ENCODE measurements around the gene PREX1. TPM values are rescaled to one million over a fixed set of nuclear protein-coding genes. Genes with fewer than 3 reads are reported as not detected.
"Not testable (repeated sequence)": the region's sequence is repeated elsewhere in the genome, so short reads cannot be mapped to it uniquely, and the experiment has no call there.

PREX1 gene
- total RNA-seq, 1 donor from 2014 or later, result 33.9 TPM

DNA sequence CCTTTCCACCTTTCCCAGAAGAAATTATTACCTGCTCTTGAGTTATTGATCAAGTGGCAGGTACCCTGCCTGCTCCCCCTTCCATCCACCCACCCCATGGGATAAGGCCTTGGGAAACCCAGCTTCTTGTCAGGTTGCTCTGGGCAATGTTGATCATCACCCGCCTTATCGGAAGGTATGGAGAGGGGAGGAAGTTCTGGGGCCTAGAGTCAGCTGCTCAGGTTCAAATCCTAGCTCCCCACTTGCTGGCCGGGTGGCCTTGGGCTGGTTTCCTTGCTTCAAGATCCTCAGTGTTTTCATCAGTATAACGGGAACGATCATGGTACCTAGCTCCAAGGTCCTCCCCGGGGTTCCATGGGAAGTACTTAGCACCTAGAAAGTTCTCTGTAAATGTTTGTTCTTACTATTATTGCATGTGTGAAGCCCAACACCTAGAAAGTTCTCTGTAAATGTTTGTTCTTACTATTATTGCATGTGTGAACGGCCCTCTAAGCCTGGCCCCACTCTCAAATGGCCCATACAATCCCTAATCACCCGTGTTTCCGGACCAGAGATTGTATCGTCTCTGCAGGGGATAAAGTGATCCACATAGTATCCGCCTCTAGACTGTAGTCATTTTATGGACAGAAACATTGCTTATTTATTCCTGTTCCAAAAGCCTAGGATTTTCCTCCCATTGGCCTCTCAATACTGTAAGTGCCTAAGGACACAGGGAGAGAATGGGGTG, 1.1 kb upstream of the PREX1 start:
- intact Hi-C loops (cut with DNase I), result no loop called here
- no peak for DNase-seq (ENCODE audit: low spot score)
- ATAC-seq, result no peak

GRCh38 chr20:48826883-48827771, 672 bp downstream of the PREX1 start:
- intact Hi-C loops (cut with DNase I), result no loop called here
- DNase-seq (ENCODE audit: low spot score) (peak; percentile 67), ATAC-seq (peak; percentile 21)

GRCh38 chr20:48826480-48826879, 1.3 kb downstream of the PREX1 start:
- intact Hi-C loops (cut with DNase I); ATAC-seq; DNase-seq (ENCODE audit: low spot score): not testable (repeated sequence)

- intact Hi-C loops (cut with DNase I), result no loop called here
- DNase-seq (ENCODE audit: low spot score) (no peak), ATAC-seq (no peak)
These were observed 1.7 kb downstream of the PREX1 start for GRCh38 chr20:48826069-48826468.

GRCh38 chr20:48825566-48825920, 2.3 kb downstream of the PREX1 start:
- ATAC-seq (no peak), DNase-seq (ENCODE audit: low spot score) (no peak)
- intact Hi-C loops (cut with DNase I), result no loop called here

- ATAC-seq, result no peak
- intact Hi-C loops (cut with DNase I), result no loop called here
- DNase-seq (ENCODE audit: low spot score), result peak; percentile 36
These were observed 2.8 kb downstream of the PREX1 start for GRCh38 chr20:48824830-48825565.

GRCh38 chr20:48823960-48824498, 3.8 kb downstream of the PREX1 start:
- ATAC-seq, result peak; percentile 37
- intact Hi-C loops (cut with DNase I), result no loop called here
- no peak for DNase-seq (ENCODE audit: low spot score)

GRCh38 chr20:48823476-48823875, 4.3 kb downstream of the PREX1 start:
- DNase-seq (ENCODE audit: low spot score) (no peak), ATAC-seq (no peak)
- intact Hi-C loops (cut with DNase I), result no loop called here

DNA sequence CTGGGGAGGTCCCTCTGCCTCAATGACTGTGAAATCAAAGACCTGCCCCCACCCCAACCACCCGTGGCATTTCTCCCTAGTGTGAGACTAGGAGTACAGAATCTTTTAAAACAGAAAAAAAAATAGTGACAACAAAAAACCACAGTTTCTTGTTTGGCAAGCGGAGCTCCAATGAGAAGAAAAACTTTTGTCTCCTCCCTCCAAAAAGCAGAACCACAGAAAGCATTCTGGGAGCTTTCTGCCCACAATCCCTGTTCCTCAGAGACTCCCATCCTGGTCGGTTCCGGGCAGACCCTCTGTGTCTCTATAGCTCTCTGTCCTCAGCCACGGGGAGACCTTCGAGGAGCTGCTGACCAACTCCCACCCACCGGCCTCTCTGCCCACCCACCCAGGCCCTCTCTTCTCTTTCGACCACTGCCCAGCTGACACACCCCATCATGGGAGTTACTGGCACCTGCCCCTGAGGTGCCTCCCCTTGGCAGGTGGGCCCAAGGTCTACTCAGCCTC, 4.9 kb downstream of the PREX1 start:
- intact Hi-C loops (cut with DNase I), result no loop called here
- peak; percentile 66 for ATAC-seq
- no peak for DNase-seq (ENCODE audit: low spot score)

DNA sequence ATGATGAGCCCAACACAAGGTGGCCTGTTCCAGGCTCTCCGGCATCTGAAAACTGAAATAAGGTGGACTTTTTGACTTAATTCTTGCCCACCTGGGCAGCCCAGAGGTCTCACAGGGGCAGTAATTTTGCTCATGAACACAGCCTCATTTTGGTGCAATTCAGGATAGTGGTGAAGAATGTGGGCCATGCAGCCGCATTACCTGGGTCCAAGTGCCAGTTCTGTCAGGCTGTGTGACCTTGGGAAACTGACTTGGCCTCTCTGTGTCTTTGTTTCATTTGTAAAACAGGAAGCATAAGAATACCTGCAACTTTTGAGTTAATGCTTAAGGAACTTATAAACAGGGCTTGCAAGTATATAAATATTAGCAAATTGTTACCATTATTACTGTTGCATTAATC, 5.6 kb downstream of the PREX1 start:
- intact Hi-C loops (cut with DNase I), result no loop called here
- no peak for ATAC-seq
- DNase-seq (ENCODE audit: low spot score), result no peak

- ATAC-seq, result no peak
- intact Hi-C loops (cut with DNase I), result no loop called here
- DNase-seq (ENCODE audit: low spot score), result no peak
These were observed 6.4 kb downstream of the PREX1 start for GRCh38 chr20:48821261-48821920.

- no peak for ATAC-seq
- DNase-seq (ENCODE audit: low spot score), result no peak
- intact Hi-C loops (cut with DNase I), result no loop called here
These were observed 7.2 kb downstream of the PREX1 start for GRCh38 chr20:48820649-48820973.

- intact Hi-C loops (cut with DNase I), result no loop called here
- DNase-seq (ENCODE audit: low spot score) (no peak), ATAC-seq (peak; percentile 16)
These were observed 7.8 kb downstream of the PREX1 start for GRCh38 chr20:48819821-48820648.

- DNase-seq (ENCODE audit: low spot score) (no peak), ATAC-seq (no peak)
- intact Hi-C loops (cut with DNase I), result no loop called here
These were observed 8.7 kb downstream of the PREX1 start for GRCh38 chr20:48819089-48819488.

- intact Hi-C loops (cut with DNase I), result no loop called here
- no peak for ATAC-seq
- DNase-seq (ENCODE audit: low spot score), result no peak
These were observed 9.3 kb downstream of the PREX1 start for GRCh38 chr20:48818481-48818987.

DNA sequence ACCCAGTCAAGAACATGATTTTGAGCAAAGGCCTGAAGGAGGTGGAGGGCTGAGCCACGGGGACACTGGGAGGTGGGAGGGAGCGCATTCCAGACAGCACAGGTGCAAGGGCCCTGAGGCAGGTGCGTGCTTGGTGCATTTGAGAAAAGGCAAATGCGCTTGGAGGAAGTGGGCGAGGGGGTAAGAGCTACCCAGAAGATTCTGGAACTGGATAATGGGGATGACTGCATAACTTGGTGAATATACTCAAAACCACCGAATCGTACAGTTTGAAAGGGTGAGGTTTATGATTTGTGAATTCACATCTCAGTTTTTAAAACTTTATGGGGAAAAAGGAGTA, 9.8 kb downstream of the PREX1 start:
- ATAC-seq (no peak), DNase-seq (ENCODE audit: low spot score) (no peak)
- intact Hi-C loops (cut with DNase I), result no loop called here

GRCh38 chr20:48817367-48818030, 10.3 kb downstream of the PREX1 start:
- intact Hi-C loops (cut with DNase I), result no loop called here
- ATAC-seq, result no peak
- DNase-seq (ENCODE audit: low spot score), result no peak
